IMR-90 (cell line): ENCODE data around the gene NSUN6. TPM values are rescaled to one million over a fixed set of nuclear protein-coding genes. Genes with fewer than 3 reads are reported as not detected.
"Not testable (repeated sequence)": the region's sequence is repeated elsewhere in the genome, so short reads cannot be mapped to it uniquely, and the experiment has no call there.

Experiments used
- ATAC-seq: fragments of 200-7000 bp; cut with Tn5 transposase; 2 replicates; pipeline ENCODE4 v1.9.1; 2020; ENCODE audit warnings: low read depth, mild to moderate bottlenecking, moderate library complexity
- BruUV-seq: library from RNA; stranded (reverse); fragments of 400-500 nt; replicated peaks from 2 replicates; lab custom pipeline; 2021; lab: Mats Ljungman, UMichigan
- CTCF ChIA-PET: fragments of 300-600 bp; formaldehyde crosslinking; extraction: SDS; loops from one replicate; lab custom pipeline; 2021; ENCODE audit warnings: antibody characterized with exemption; lab: Yijun Ruan, JAX
- POLR2A ChIA-PET: fragments of 300-600 bp; sonication (Branson Sonifier 250); formaldehyde crosslinking; loops from one replicate; lab custom pipeline; 2022; ENCODE audit warnings: antibody characterized with exemption; ENCODE audit not compliant: unreplicated experiment; lab: Charles Lee
- DNase-seq: peaks from one replicate; pipeline ENCODE4 v3.0.0; 2013
- H2AFZ ChIP-seq: replicated peaks from 2 replicates; pipeline ENCODE3; 2013; ENCODE audit warnings: low read length, mild to moderate bottlenecking; ENCODE audit not compliant: poor library complexity
- H2AK5ac ChIP-seq: 2 replicates; pipeline ENCODE4 v1.6.1; 2013; ENCODE audit warnings: low read depth, low read length, inconsistent platforms
- H2AK9ac ChIP-seq: replicated peaks from 2 replicates; pipeline ENCODE3; 2013; ENCODE audit warnings: mild to moderate bottlenecking, low read depth, low read length, moderate library complexity; ENCODE audit not compliant: poor library complexity
- H2BK120ac ChIP-seq: 2 replicates; pipeline ENCODE4 v1.6.1; 2013; ENCODE audit warnings: low read depth, low read length, inconsistent platforms
- H2BK15ac ChIP-seq: 3 replicates; pipeline ENCODE4 v1.6.1; 2013; ENCODE audit warnings: low read depth, low read length, inconsistent platforms
- H2BK20ac ChIP-seq: 2 replicates; pipeline ENCODE4 v1.6.1; 2013; ENCODE audit warnings: low read depth, mild to moderate bottlenecking, inconsistent platforms, low read length, moderate library complexity
- H2BK5ac ChIP-seq: 2 replicates; pipeline ENCODE4 v1.6.1; 2013; ENCODE audit warnings: mild to moderate bottlenecking, low read depth, low read length, inconsistent platforms; ENCODE audit not compliant: poor library complexity, severe bottlenecking
- H3K14ac ChIP-seq: replicated peaks from 2 replicates; pipeline ENCODE4 v1.6.1; 2013; ENCODE audit warnings: low read depth, low read length, inconsistent platforms
- H3K18ac ChIP-seq: 2 replicates; pipeline ENCODE4 v1.6.1; 2013; ENCODE audit warnings: low read depth, low read length, control low read depth
- H3K23ac ChIP-seq: 2 replicates; pipeline ENCODE4 v1.6.1; 2013; ENCODE audit warnings: low read depth, low read length, inconsistent platforms
- H3K27ac ChIP-seq: 2 replicates; pipeline ENCODE4 v1.5.1; 2013; ENCODE audit warnings: mild to moderate bottlenecking, control low read depth, low read length; ENCODE audit not compliant: insufficient read depth
- H3K27me3 ChIP-seq: 2 replicates; pipeline ENCODE4 v1.6.1; 2013; ENCODE audit warnings: low read length; ENCODE audit not compliant: control insufficient read depth, insufficient read depth
- H3K36me3 ChIP-seq: 2 replicates; pipeline ENCODE4 v1.6.1; 2013; ENCODE audit warnings: low read length, mixed read lengths; ENCODE audit not compliant: control insufficient read depth, insufficient read depth
- H3K4ac ChIP-seq: 2 replicates; pipeline ENCODE4 v1.6.1; 2013; ENCODE audit warnings: low read depth, low read length, inconsistent platforms
- H3K4me1 ChIP-seq: 2 replicates; pipeline ENCODE4 v1.6.1; 2013; ENCODE audit warnings: low read length, mixed read lengths; ENCODE audit not compliant: control insufficient read depth, insufficient read depth
- H3K4me2 ChIP-seq: 2 replicates; pipeline ENCODE4 v1.6.1; 2013; ENCODE audit warnings: low read depth, mild to moderate bottlenecking, control low read depth, low read length, moderate library complexity
- H3K4me3 ChIP-seq: 2 replicates; pipeline ENCODE4 v1.5.1; 2013; ENCODE audit warnings: low read depth, mild to moderate bottlenecking, control low read depth, low read length, moderate library complexity; ENCODE audit not compliant: insufficient read depth
- H3K56ac ChIP-seq: 2 replicates; pipeline ENCODE4 v1.6.1; 2013; ENCODE audit warnings: low read length, inconsistent platforms; ENCODE audit not compliant: insufficient read depth; ENCODE audit errors: extremely low read depth
- H3K79me1 ChIP-seq, 2 experiments: 2 replicates each; pipeline ENCODE4 v1.6.1; 2013; ENCODE audit warnings: low read length in 2 of 2, inconsistent platforms in 1 of 2, low read depth in 1 of 2
- H3K9ac ChIP-seq: 2 replicates; pipeline ENCODE4 v1.6.1; 2013; ENCODE audit warnings: low read depth, low read length, control low read depth
- H3K9me1 ChIP-seq: 2 replicates; pipeline ENCODE4 v1.6.1; 2013; ENCODE audit warnings: low read length, inconsistent platforms; ENCODE audit not compliant: insufficient read depth
- H3K9me3 ChIP-seq: 2 replicates; pipeline ENCODE4 v1.6.1; 2013; ENCODE audit warnings: low read length; ENCODE audit not compliant: control insufficient read depth, insufficient read depth
- H4K20me1 ChIP-seq: 2 replicates; pipeline ENCODE4 v1.6.1; 2013; ENCODE audit warnings: low read length, inconsistent platforms; ENCODE audit not compliant: insufficient read depth
- H4K5ac ChIP-seq: 2 replicates; pipeline ENCODE4 v1.6.1; 2013; ENCODE audit warnings: mild to moderate bottlenecking, low read depth, low read length, control low read depth
- H4K8ac ChIP-seq, 2 experiments: 2 replicates each; pipeline ENCODE4 v1.6.1; 2013; ENCODE audit warnings: low read depth in 2 of 2, low read length in 2 of 2, control low read depth in 1 of 2, inconsistent platforms in 1 of 2
- H4K91ac ChIP-seq: 2 replicates; pipeline ENCODE4 v1.6.1; 2013; ENCODE audit warnings: low read depth, low read length, inconsistent platforms; ENCODE audit not compliant: insufficient read depth
- WGBS, 2 experiments: methylation state at CpG; one replicate each; pipeline versions ENCODE4 v1.1.5 to v1.1.7; 2013; ENCODE audit warnings: missing lambda C conversion rate in 2 of 2; ENCODE audit not compliant: insufficient read length in 1 of 2; ENCODE audit errors: extremely low coverage in 2 of 2; 5-methylcytosine and 5-hydroxymethylcytosine counted together
- dilution Hi-C: fragments of 300-500 bp; cut with HindIII; formaldehyde crosslinking; loops from one replicate; pipeline ENCODE4 v1.14.3; 2018; ENCODE audit warnings: low sequenced_read_pairs; ENCODE audit not compliant: unreplicated experiment
- in situ Hi-C: fragments of 300-500 bp; cut with MboI; formaldehyde crosslinking; loops from 3 replicates; pipeline ENCODE4 v1.14.3; 2019; ENCODE audit warnings: low sequenced_read_pairs, inconsistent platforms, mixed read lengths
- intact Hi-C: fragments of 100-400 bp; cut with micrococcal nuclease; formaldehyde crosslinking; loops from 2 replicates; pipeline ENCODE4 v1.10.0; 2022
- polyA plus RNA-seq, 3 experiments: library from polyadenylated mRNA; depleted of rRNA; stranded (reverse); fragments of >200 nt; gene quantifications; 2 replicates each; pipeline ENCODE4 v1.2.3, GENCODE V29; 2012; ENCODE audit warnings: low replicate concordance in 1 of 3
- total RNA-seq: library from RNA; depleted of rRNA; stranded (reverse); fragments of >200 nt; gene quantifications from 2 replicates; pipeline ENCODE4 v1.2.3, GENCODE V29; 2012

The NSUN6 gene
- total and polyA plus RNA-seq, 2 of the 4 experiments (the other 2 are of a cell fraction), result 4.6 to 11.5 TPM

GRCh38 chr10:18570386-18570785, 81.0 kb downstream of the NSUN6 start:
- H4K8ac ChIP-seq, H3K18ac ChIP-seq, H2BK15ac ChIP-seq, H2AK5ac ChIP-seq, H2AFZ ChIP-seq, H3K4me2 ChIP-seq, H3K27ac ChIP-seq, BruUV-seq, H3K9me3 ChIP-seq, H3K9me1 ChIP-seq, H3K79me1 ChIP-seq, H2BK20ac ChIP-seq, H2BK120ac ChIP-seq, H3K9ac ChIP-seq, H2AK9ac ChIP-seq, POLR2A ChIA-PET, H3K4me3 ChIP-seq, H4K20me1 ChIP-seq, H4K91ac ChIP-seq, in situ Hi-C loops, H3K36me3 ChIP-seq, H3K4ac ChIP-seq, H3K14ac ChIP-seq, H4K5ac ChIP-seq, DNase-seq, CTCF ChIA-PET, H3K4me1 ChIP-seq, H3K23ac ChIP-seq, ATAC-seq, intact Hi-C loops, dilution Hi-C loops, H3K56ac ChIP-seq, H3K27me3 ChIP-seq: not testable (repeated sequence)
- peak overlapping the region; percentile 63 for H2BK5ac ChIP-seq
- WGBS, 2 experiments, result 96 to 100% methylated on average over 2 of the region's 2 CpGs
